T-helper 1 cell treated with Interleukin-12 subunit alpha and Interleukin-12 subunit beta and Interleukin-4 antibody, amounts not matched to agents 30 μg/mL and 1 μg/mL, for 36 hours (primary cell): ENCODE data around the gene ATP4B.

Source experiments
- H3K27ac Mint-ChIP-seq: one replicate; pipeline ENCODE4 v1.8.0; 2021; ENCODE audit warnings: mild to moderate bottlenecking, mixed read lengths
- H3K27me3 Mint-ChIP-seq: one replicate; pipeline ENCODE4 v1.8.0; 2021; ENCODE audit warnings: low read depth, mixed read lengths
- H3K36me3 Mint-ChIP-seq: one replicate; pipeline ENCODE4 v1.8.0; 2021; ENCODE audit warnings: low read depth, mixed read lengths
- H3K4me1 Mint-ChIP-seq: one replicate; pipeline ENCODE4 v1.8.0; 2021; ENCODE audit warnings: low read depth, mixed read lengths
- H3K4me3 Mint-ChIP-seq: one replicate; pipeline ENCODE4 v1.8.0; 2021; ENCODE audit warnings: mild to moderate bottlenecking, moderate library complexity, mixed read lengths
- H3K9me3 Mint-ChIP-seq: one replicate; pipeline ENCODE4 v1.8.0; 2021; ENCODE audit warnings: mixed read lengths

Gene ATP4B

DNA sequence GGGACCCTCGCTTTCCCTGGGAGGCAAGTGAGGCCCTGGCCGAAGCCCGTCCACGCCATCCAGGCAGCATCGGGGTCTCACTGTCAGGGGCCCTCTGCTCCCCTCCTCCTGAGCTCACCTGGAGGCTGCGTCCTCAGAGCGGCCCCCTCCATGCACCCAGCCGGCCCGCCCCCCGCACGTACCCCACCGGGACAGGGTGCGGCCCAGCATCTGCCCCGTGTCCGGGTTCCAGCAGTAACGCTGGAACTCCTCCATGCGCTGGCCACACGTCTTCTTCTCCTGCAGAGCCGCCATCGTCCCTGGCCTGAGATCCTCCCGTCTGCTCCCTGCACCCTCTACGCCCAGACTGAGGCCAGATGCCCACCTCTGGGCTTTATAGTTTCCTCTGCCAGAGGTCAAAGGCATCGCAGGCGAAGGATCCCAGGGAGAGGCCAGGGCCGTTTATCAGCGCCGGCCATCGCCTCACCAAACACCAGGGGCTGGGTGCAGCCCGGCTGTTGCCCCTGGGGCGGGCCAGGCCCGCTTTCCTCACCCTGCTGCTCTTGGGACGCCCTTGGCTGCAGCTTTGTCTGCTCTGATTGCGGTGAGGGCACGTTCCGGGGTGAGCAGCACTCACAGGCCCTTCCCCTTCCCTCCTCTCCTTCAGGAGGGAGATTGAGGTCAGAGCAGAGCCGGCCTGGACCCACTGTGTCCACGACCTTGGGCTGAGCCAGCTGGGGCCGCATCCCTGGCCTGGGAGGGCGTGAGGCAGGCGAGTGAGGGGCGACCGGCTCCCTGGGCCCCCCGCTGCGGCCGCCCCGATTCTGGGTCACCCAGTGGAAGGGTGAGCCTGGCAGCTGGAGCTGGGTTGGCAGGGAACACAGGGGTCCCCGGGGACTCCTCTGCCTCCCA lies at the start of gene ATP4B:
ATP4B (minus strand) TSS at position 348 of the 891 bp plus-strand sequence; CDS start at position 294, 54 bp downstream.
- Mint-ChIP-seq H3K36me3 (peaks cover 2% of the 10 kb centered on the region), H3K9me3 (peaks cover 16% of the 10 kb centered on the region), H3K27ac (no peak within 1 kb of the TSS), H3K27me3 (peaks cover 12% of the 10 kb centered on the region), H3K4me1 (no peaks in the 10 kb centered on the region), H3K4me3 (no peak within 1 kb of the TSS)

DNA sequence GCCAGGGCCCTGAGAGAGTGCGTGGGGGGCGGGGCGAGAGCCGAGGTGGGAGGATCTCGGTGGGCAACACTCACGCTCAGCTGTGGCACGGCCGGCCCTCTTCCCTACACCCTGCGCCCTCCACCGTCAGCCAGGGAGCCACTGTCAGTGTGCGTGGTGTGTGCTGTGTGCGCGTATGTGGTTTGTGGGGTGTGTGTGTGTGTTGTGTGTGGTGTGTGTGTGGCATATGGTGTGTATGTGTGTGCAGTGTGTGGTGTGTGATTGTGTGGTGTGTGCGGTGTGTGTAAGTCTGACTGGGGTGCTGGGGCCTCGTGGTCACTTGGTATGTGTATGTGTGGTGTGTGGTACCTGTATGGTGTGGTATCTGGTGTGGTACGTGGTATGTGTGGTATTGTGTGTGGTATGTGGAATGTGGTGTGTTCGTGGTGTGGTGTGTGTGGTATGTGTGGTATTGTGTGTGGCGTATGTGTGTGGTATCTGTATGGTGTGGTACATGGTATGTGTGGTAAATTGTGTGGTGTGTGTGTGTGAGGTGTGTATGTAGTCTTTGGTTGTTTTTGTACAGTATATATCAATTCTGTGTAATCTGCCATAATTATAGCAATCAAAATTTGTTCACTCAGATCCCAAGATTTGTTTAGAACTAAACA lies 14.1 kb upstream of the ATP4B start:
- Mint-ChIP-seq H3K27ac (peak overlapping the region; percentile 38), H3K4me3 (peak overlapping the region; percentile 4), H3K9me3 (peaks cover 5% of the 10 kb centered on the region)

DNA sequence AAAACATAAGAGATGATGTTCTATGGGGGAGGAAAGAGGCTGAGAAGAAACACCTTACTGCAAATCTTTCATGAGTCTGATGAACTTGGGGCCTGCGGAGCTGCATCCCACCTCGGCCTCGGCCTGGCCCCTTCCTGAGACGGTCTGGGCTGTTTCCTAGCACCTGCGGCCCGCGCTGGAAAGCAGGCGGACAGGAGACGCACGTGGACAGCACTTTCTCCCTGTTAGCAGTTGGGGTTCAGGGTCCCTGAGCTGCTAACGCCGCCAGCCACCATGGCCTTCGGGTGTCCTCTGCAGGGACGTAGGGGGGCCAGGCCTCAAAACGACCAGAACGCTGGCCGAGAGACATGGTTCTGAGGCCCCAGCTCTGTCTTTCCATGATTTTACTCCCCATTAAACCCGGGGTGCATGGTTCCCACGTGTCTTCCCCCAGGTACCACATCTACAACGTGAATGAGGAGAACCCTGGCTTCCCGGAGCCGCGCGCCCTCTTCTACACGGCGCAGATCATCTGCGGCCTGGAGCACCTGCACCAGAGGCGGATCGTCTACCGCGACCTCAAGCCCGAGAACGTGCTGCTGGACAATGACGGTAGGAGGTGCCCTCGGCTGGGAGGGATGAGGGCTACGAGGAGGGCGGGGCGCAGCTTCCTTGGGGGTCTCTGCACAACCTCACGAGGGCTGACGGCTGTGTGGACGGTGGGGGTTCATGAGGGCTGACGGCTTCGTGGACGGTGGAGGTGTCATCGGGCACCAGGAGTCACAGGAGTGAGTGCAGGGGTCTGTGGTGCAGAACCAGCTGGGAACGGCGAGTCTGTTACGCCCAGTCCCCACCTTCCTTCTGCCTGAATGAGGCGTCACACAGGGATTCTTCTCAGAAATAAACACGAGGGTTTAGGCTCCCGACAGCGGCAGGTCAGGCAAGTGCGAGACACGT lies 13.3 kb upstream of the ATP4B start:
- Mint-ChIP-seq H3K4me3 (no peak overlapping the region), H3K9me3 (peaks cover 5% of the 10 kb centered on the region), H3K4me1 (no peaks in the 10 kb centered on the region), H3K27me3 (no peaks in the 10 kb centered on the region), H3K36me3 (no peaks in the 10 kb centered on the region), H3K27ac (no peak overlapping the region)

More for the DNA sequence above, 14.1 kb upstream of the ATP4B start:
- H3K4me1 Mint-ChIP-seq, result no peaks in the 10 kb centered on the region
- no peaks in the 10 kb centered on the region for H3K36me3 Mint-ChIP-seq
- no peaks in the 10 kb centered on the region for H3K27me3 Mint-ChIP-seq

DNA sequence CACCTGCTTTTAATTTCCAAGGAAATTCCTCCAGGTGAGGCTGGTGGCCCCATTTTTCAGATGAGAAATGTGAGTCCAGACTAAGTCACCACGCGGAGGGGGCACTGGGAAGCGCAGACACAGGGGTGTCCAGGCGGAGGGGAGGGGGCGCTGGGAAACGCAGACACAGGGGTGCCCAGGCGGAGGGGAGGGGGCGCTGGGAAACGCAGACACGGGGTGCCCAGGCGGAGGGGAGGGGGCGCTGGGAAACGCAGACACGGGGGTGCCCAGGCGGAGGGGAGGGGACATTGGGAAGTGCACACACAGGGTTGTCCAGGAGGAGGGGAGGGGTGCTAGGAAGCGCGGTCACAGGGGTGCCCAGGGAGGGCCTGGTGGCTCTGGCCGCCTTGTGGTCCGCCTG lies 12.5 kb upstream of the ATP4B start:
- H3K9me3 Mint-ChIP-seq, result peaks cover 5% of the 10 kb centered on the region
- H3K27ac Mint-ChIP-seq, result no peak overlapping the region
- H3K4me3 Mint-ChIP-seq, result no peak overlapping the region
- no peaks in the 10 kb centered on the region for H3K27me3 Mint-ChIP-seq
- H3K4me1 Mint-ChIP-seq, result no peaks in the 10 kb centered on the region
- H3K36me3 Mint-ChIP-seq, result no peaks in the 10 kb centered on the region

DNA sequence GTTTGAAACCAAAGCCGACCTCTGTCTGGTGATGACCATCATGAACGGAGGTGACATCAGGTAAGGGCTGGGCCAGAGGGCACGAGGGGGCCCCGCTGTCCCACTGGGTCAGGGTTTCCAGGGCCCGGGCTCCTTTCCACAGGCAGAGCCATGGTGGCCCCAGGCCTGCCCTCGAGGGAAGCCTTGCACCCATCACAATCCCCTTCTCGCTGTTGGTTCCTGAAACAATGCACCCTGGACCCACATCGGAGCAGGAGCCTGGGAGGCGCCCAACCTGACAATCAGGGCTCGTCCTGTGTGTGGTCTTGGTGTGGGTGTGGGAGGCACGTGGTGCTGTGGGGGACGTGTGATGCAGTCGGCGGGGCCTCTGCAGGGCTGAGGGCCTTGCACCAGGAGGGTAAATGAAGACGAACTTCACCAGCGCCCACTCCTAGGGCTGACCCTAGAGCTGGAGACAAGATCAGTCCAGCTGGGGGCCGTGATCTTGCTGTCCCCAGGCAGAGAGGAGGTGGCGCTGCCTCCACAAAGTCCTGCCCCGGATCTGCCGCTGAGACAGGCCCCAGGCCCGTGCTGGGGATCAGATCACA lies 11.8 kb upstream of the ATP4B start:
- no peaks in the 10 kb centered on the region for H3K27me3 Mint-ChIP-seq
- peaks cover 5% of the 10 kb centered on the region for H3K9me3 Mint-ChIP-seq
- H3K36me3 Mint-ChIP-seq, result no peaks in the 10 kb centered on the region
- H3K4me1 Mint-ChIP-seq, result no peaks in the 10 kb centered on the region
- H3K27ac Mint-ChIP-seq, result no peak overlapping the region
- no peak overlapping the region for H3K4me3 Mint-ChIP-seq

GRCh38 chr13:113669231-113669754 lies 11.3 kb upstream of the ATP4B start:
- no peak overlapping the region for H3K4me3 Mint-ChIP-seq
- no peaks in the 10 kb centered on the region for H3K4me1 Mint-ChIP-seq
- no peaks in the 10 kb centered on the region for H3K36me3 Mint-ChIP-seq
- peaks cover 5% of the 10 kb centered on the region for H3K9me3 Mint-ChIP-seq
- no peaks in the 10 kb centered on the region for H3K27me3 Mint-ChIP-seq
- H3K27ac Mint-ChIP-seq, result no peak overlapping the region

DNA sequence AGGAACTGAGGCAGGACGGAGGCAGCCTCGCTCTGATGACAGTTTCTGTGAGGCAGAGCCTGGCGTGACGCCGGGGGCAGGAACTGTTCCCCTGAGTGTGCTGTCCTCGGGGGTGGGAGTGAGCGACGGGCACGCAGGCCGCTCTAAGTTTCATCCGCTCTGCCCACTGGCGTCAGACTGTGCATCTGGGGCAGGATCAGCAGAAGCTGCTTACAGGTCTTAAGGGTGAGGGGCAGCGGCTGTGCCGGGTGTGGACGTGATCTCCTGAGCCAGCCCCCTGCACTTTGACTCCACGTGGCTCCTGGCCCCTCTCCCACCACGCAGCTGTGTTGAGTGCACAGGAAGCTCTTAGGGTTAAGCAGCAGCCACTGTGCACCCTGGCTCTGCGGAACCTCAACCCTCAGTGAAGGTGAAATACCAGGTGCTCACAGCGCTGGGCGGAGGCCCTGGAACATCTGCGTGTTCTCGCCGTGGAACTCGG lies 10.5 kb upstream of the ATP4B start:
- Mint-ChIP-seq H3K4me1 (no peaks in the 10 kb centered on the region), H3K9me3 (peaks cover 5% of the 10 kb centered on the region), H3K27me3 (peaks cover under 1% of the 10 kb centered on the region), H3K4me3 (no peak overlapping the region), H3K36me3 (no peaks in the 10 kb centered on the region), H3K27ac (no peak overlapping the region)

GRCh38 chr13:113667771-113668490 lies 9.9 kb upstream of the ATP4B start:
- Mint-ChIP-seq H3K36me3 (no peaks in the 10 kb centered on the region), H3K4me3 (no peak overlapping the region), H3K27ac (no peak overlapping the region), H3K4me1 (no peaks in the 10 kb centered on the region), H3K27me3 (peaks cover 6% of the 10 kb centered on the region), H3K9me3 (peaks cover 5% of the 10 kb centered on the region)

GRCh38 chr13:113666951-113667701 lies 9.1 kb upstream of the ATP4B start, which contains the start of gene GRK1:
GRK1 (plus strand) TSS chr13:113667219; CDS start chr13:113667387, 168 bp downstream.
- Mint-ChIP-seq H3K27ac (no peak within 1 kb of the TSS), H3K36me3 (no peaks in the 10 kb centered on the region), H3K4me3 (no peak within 1 kb of the TSS), H3K4me1 (no peaks in the 10 kb centered on the region), H3K27me3 (peaks cover 8% of the 10 kb centered on the region), H3K9me3 (peaks cover 1% of the 10 kb centered on the region)

DNA sequence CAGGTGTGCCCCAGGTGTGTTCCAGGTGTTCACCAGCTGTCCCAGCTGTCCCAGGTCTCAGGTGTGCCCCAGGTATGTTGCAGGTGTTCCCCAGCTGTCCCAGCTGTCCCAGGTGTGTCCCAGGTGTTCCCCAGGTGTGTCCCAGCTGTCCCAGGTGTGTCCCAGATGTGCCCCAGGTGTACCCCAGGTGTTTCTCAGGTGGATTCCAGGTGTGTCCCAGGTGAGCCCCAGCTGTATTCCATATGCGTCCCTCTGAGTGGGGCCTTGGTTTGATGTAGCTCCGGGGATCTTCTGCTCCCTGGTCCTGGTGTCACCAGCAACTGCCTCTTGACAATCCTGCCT lies 8.3 kb upstream of the ATP4B start:
- Mint-ChIP-seq H3K9me3 (peaks cover 8% of the 10 kb centered on the region), H3K4me1 (no peaks in the 10 kb centered on the region), H3K27me3 (peaks cover 9% of the 10 kb centered on the region), H3K4me3 (no peak overlapping the region), H3K27ac (no peak overlapping the region), H3K36me3 (no peaks in the 10 kb centered on the region)

- Mint-ChIP-seq H3K36me3 (peaks cover under 1% of the 10 kb centered on the region), H3K27me3 (peaks cover 14% of the 10 kb centered on the region), H3K9me3 (peaks cover 13% of the 10 kb centered on the region), H3K4me1 (no peaks in the 10 kb centered on the region), H3K4me3 (no peak overlapping the region), H3K27ac (no peak overlapping the region)
These were observed 7.8 kb upstream of the ATP4B start for GRCh38 chr13:113665597-113666328.
